NCI-H524 (cell line): Measurements from ENCODE around the gene ABTB2.
"Not testable (repeated sequence)": the region's sequence is repeated elsewhere in the genome, so short reads cannot be mapped to it uniquely, and the experiment has no call there.

Source experiments
- DNase-seq, 2 experiments: peaks; one replicate each; lab custom pipeline; 2025; lab: John Stamatoyannopoulos, UW

The ABTB2 gene

GRCh38 chr11:34185926-34186841 lies 171.6 kb downstream of the ABTB2 start:
- peak; percentile 63 to 81 for DNase-seq

- no peak for DNase-seq
Measured at GRCh38 chr11:34184505-34185015, 173.2 kb downstream of the ABTB2 start.

- DNase-seq, result no peak
Measured at GRCh38 chr11:34183848-34184391, 173.9 kb downstream of the ABTB2 start.

GRCh38 chr11:34182921-34183685 lies 174.7 kb downstream of the ABTB2 start:
- no peak for DNase-seq

GRCh38 chr11:34182425-34182824 lies 175.4 kb downstream of the ABTB2 start:
- DNase-seq, result no peak

GRCh38 chr11:34181856-34182405 lies 175.9 kb downstream of the ABTB2 start:
- no peak for DNase-seq

GRCh38 chr11:34181251-34181650 lies 176.6 kb downstream of the ABTB2 start:
- DNase-seq, result no peak

GRCh38 chr11:34180814-34181165 lies 177.0 kb downstream of the ABTB2 start:
- not testable (repeated sequence) for DNase-seq

- DNase-seq, result no peak
Measured at GRCh38 chr11:34180040-34180813, 177.6 kb downstream of the ABTB2 start.

GRCh38 chr11:34179026-34179675 lies 178.7 kb downstream of the ABTB2 start:
- no peak for DNase-seq

- no peak for DNase-seq
Measured at GRCh38 chr11:34178209-34178821, 179.5 kb downstream of the ABTB2 start.

- DNase-seq, result peak; percentile 33 to 36
Measured at GRCh38 chr11:34176751-34177209, 181.0 kb downstream of the ABTB2 start.

- no peak for DNase-seq
Measured at GRCh38 chr11:34175284-34176019, 182.4 kb downstream of the ABTB2 start.

GRCh38 chr11:34174412-34175041 lies 183.3 kb downstream of the ABTB2 start:
- peak; percentile 37 to 74 for DNase-seq

GRCh38 chr11:34173050-34173449 lies 184.8 kb downstream of the ABTB2 start:
- no peak for DNase-seq

- peak in 1 of 2 experiments; percentile 37 for DNase-seq
Measured at GRCh38 chr11:34169686-34170085, 188.1 kb downstream of the ABTB2 start.

- no peak for DNase-seq
Measured at GRCh38 chr11:34168642-34169420, 189.0 kb downstream of the ABTB2 start.

- no peak for DNase-seq
Measured at GRCh38 chr11:34167961-34168360, 189.8 kb downstream of the ABTB2 start.
